CD1c-positive myeloid dendritic cell (primary cell): ENCODE results near the gene TNFSF15.
A peak's percentile ranks its signal among the peaks of the same experiment; 100 is the strongest.

Source experiments
- DNase-seq: peaks from one replicate; pipeline ENCODE4 v3.0.0-alpha.2; 2016; ENCODE audit errors: extremely low spot score

TNFSF15 gene

GRCh38 chr9:114805670-114806525 is at the start of gene TNFSF15:
Gene TNFSF15 (minus strand): TSS chr9:114806039. CDS start chr9:114806012, 27 bp downstream.
- DNase-seq = peak; percentile 65

GRCh38 chr9:114855488-114855887 is 49.6 kb upstream of the TNFSF15 start:
- no peak for DNase-seq

GRCh38 chr9:114854736-114855355 is 49.0 kb upstream of the TNFSF15 start:
- DNase-seq = no peak

- DNase-seq = peak; percentile 5
Observed at GRCh38 chr9:114853071-114853855, 47.4 kb upstream of the TNFSF15 start.

GRCh38 chr9:114852050-114852594 is 46.3 kb upstream of the TNFSF15 start:
- DNase-seq = peak; percentile 26

- peak; percentile 6 for DNase-seq
Observed at GRCh38 chr9:114851306-114851705, 45.5 kb upstream of the TNFSF15 start.

- peak; percentile 3 for DNase-seq
Observed at GRCh38 chr9:114850871-114851270, 45.0 kb upstream of the TNFSF15 start.

GRCh38 chr9:114849450-114849849 is 43.6 kb upstream of the TNFSF15 start:
- no peak for DNase-seq

- no peak for DNase-seq
Observed at GRCh38 chr9:114847492-114848417, 41.9 kb upstream of the TNFSF15 start.

- DNase-seq = no peak
Observed at GRCh38 chr9:114845373-114845772, 39.5 kb upstream of the TNFSF15 start.

- DNase-seq = no peak
Observed at GRCh38 chr9:114844766-114845165, 38.9 kb upstream of the TNFSF15 start.

GRCh38 chr9:114837923-114838322 is 32.1 kb upstream of the TNFSF15 start:
- no peak for DNase-seq

GRCh38 chr9:114836769-114837168 is 30.9 kb upstream of the TNFSF15 start:
- DNase-seq = no peak

GRCh38 chr9:114834386-114834785 is 28.5 kb upstream of the TNFSF15 start:
- no peak for DNase-seq

GRCh38 chr9:114830546-114830945 is 24.7 kb upstream of the TNFSF15 start:
- no peak for DNase-seq

GRCh38 chr9:114829574-114830440 is 24.0 kb upstream of the TNFSF15 start:
- DNase-seq = no peak

- no peak for DNase-seq
Observed at GRCh38 chr9:114828303-114828650, 22.4 kb upstream of the TNFSF15 start.

- peak; percentile 42 for DNase-seq
Observed at GRCh38 chr9:114827641-114828302, 21.9 kb upstream of the TNFSF15 start.

- DNase-seq = no peak
Observed at GRCh38 chr9:114826431-114826830, 20.6 kb upstream of the TNFSF15 start.
